ENCODE results near the gene PAPSS2. TPM values are rescaled to one million over a fixed set of nuclear protein-coding genes. Genes with fewer than 3 reads are reported as not detected.
A peak's percentile ranks its signal among the peaks of the same experiment; 100 is the strongest.

The PAPSS2 gene
- polyA plus RNA-seq, 1 experiment, result 133 TPM

GRCh38 chr10:87634311-87634710 lies 25.4 kb upstream of the PAPSS2 start:
- Histone ChIP-seq H3K36me3 (ENCODE audit: control insufficient read depth, insufficient read depth, low read length) (no peaks in the 10 kb centered on the region), H3K4me3 (ENCODE audit: low read depth, low read length) (no peak overlapping the region), H3K27me3 (ENCODE audit: control insufficient read depth, insufficient read depth, low read length) (no peaks in the 10 kb centered on the region)
- ChIA-PET CTCF (interaction anchor here (0.9 to 1.1 kb wide), 2 partner anchors 9 to 104 kb away, joined by 3 read pairs; no protein-coding TSS in a partner anchor), POLR2A (no interaction called here)
- TF ChIP-seq CTCF (IDR thresholded peaks at IDR 0.05; ENCODE audit: insufficient read depth, low read depth, low read length), result no peak
- DNase-seq (ENCODE audit: low read depth), result no peak

- CTCF ChIA-PET, result no interaction called here
- no peak for TF ChIP-seq CTCF (IDR thresholded peaks at IDR 0.05; ENCODE audit: insufficient read depth, low read depth, low read length)
- POLR2A ChIA-PET, result no interaction called here
Measured at GRCh38 chr10:87635498-87636312, 24.0 kb upstream of the PAPSS2 start.

GRCh38 chr10:87636313-87636915 lies 23.3 kb upstream of the PAPSS2 start:
- Histone ChIP-seq H3K36me3 (ENCODE audit: control insufficient read depth, insufficient read depth, low read length) (no peaks in the 10 kb centered on the region), H3K27me3 (ENCODE audit: control insufficient read depth, insufficient read depth, low read length) (no peaks in the 10 kb centered on the region), H3K4me3 (ENCODE audit: low read depth, low read length) (no peak overlapping the region)
- DNase-seq (ENCODE audit: low read depth), result no peak
- CTCF ChIA-PET, result no interaction called here
- TF ChIP-seq CTCF (IDR thresholded peaks at IDR 0.05; ENCODE audit: insufficient read depth, low read depth, low read length), result no peak
- POLR2A ChIA-PET, result no interaction called here

More at GRCh38 chr10:87635498-87636312, 24.0 kb upstream of the PAPSS2 start:
- H3K27me3 ChIP-seq (ENCODE audit: control insufficient read depth, insufficient read depth, low read length), result no peaks in the 10 kb centered on the region
- no peaks in the 10 kb centered on the region for H3K36me3 ChIP-seq (ENCODE audit: control insufficient read depth, insufficient read depth, low read length)
- peak; percentile 51 for DNase-seq (ENCODE audit: low read depth)
- H3K4me3 ChIP-seq (ENCODE audit: low read depth, low read length), result no peak overlapping the region

GRCh38 chr10:87639493-87639892 lies 20.2 kb upstream of the PAPSS2 start:
- no peaks in the 10 kb centered on the region for H3K27me3 ChIP-seq (ENCODE audit: control insufficient read depth, insufficient read depth, low read length)
- H3K4me3 ChIP-seq (ENCODE audit: low read depth, low read length), result no peak overlapping the region
- no peak for DNase-seq (ENCODE audit: low read depth)
- CTCF ChIA-PET, result no interaction called here
- H3K36me3 ChIP-seq (ENCODE audit: control insufficient read depth, insufficient read depth, low read length), result no peaks in the 10 kb centered on the region
- POLR2A ChIA-PET, result no interaction called here
- no peak for TF ChIP-seq CTCF (IDR thresholded peaks at IDR 0.05; ENCODE audit: insufficient read depth, low read depth, low read length)

- H3K4me3 ChIP-seq (ENCODE audit: low read depth, low read length), result no peak overlapping the region
- TF ChIP-seq CTCF (IDR thresholded peaks at IDR 0.05; ENCODE audit: insufficient read depth, low read depth, low read length), result no peak
- POLR2A ChIA-PET, result no interaction called here
- DNase-seq (ENCODE audit: low read depth), result no peak
- H3K36me3 ChIP-seq (ENCODE audit: control insufficient read depth, insufficient read depth, low read length), result no peaks in the 10 kb centered on the region
- CTCF ChIA-PET, result no interaction called here
- H3K27me3 ChIP-seq (ENCODE audit: control insufficient read depth, insufficient read depth, low read length), result no peaks in the 10 kb centered on the region
Measured at GRCh38 chr10:87640043-87640442, 19.6 kb upstream of the PAPSS2 start.

Measured in BJ (cell line).